ENCODE data around the gene RELB. TPM values are rescaled to one million over a fixed set of nuclear protein-coding genes. Genes with fewer than 3 reads are reported as not detected.

The RELB gene
- total RNA-seq, 2 donors from 2014 or later = 17.1 to 42.4 TPM

- intact Hi-C loops (cut with DNase I) = no loop called here
- TF ChIP-seq CTCF (IDR thresholded peaks at IDR 0.05) = no peak
- DNase-seq = no peak
- Histone ChIP-seq H3K36me3 (peaks cover 20% of the 10 kb centered on the region), H3K9ac (ENCODE audit: low read depth in 2 of 2, low read length in 2 of 2) (no peak overlapping the region), H3K27ac (no peak overlapping the region), H3K9me3 (no peaks in the 10 kb centered on the region), H3K4me1 (no peaks in the 10 kb centered on the region), H3K4me3 (no peak overlapping the region), H3K27me3 (no peaks in the 10 kb centered on the region)
Measured at GRCh38 chr19:44975444-44975843, 25.8 kb upstream of the RELB start.

GRCh38 chr19:44984005-44984404 is 17.3 kb upstream of the RELB start:
- H3K36me3 ChIP-seq = no peaks in the 10 kb centered on the region
- intact Hi-C loops (cut with DNase I) = no loop called here

GRCh38 chr19:44985445-44985844 is 15.8 kb upstream of the RELB start:
- H3K27ac ChIP-seq = no peak overlapping the region
- no peak overlapping the region for H3K4me3 ChIP-seq
- intact Hi-C loops (cut with DNase I) = no loop called here
- no peaks in the 10 kb centered on the region for H3K27me3 ChIP-seq
- no peak for DNase-seq
- TF ChIP-seq CTCF (IDR thresholded peaks at IDR 0.05) = no peak
- H3K9ac ChIP-seq (ENCODE audit: low read depth in 2 of 2, low read length in 2 of 2) = no peak overlapping the region
- no peaks in the 10 kb centered on the region for H3K4me1 ChIP-seq
- H3K36me3 ChIP-seq = no peaks in the 10 kb centered on the region
- no peaks in the 10 kb centered on the region for H3K9me3 ChIP-seq

More at GRCh38 chr19:44984005-44984404, 17.3 kb upstream of the RELB start:
- Histone ChIP-seq H3K27ac (no peak overlapping the region), H3K4me1 (no peaks in the 10 kb centered on the region), H3K4me3 (no peak overlapping the region), H3K9me3 (no peaks in the 10 kb centered on the region), H3K9ac (ENCODE audit: low read depth in 2 of 2, low read length in 2 of 2) (no peak overlapping the region), H3K27me3 (no peaks in the 10 kb centered on the region)
- DNase-seq = no peak
- no peak for TF ChIP-seq CTCF (IDR thresholded peaks at IDR 0.05)

GRCh38 chr19:44986389-44986788 is 14.9 kb upstream of the RELB start:
- H3K27ac ChIP-seq = no peak overlapping the region
- intact Hi-C loops (cut with DNase I) = no loop called here
- no peak overlapping the region for H3K9ac ChIP-seq (ENCODE audit: low read depth in 2 of 2, low read length in 2 of 2)
- no peak for DNase-seq
- H3K27me3 ChIP-seq = no peaks in the 10 kb centered on the region
- H3K4me3 ChIP-seq = no peak overlapping the region
- no peaks in the 10 kb centered on the region for H3K36me3 ChIP-seq
- no peaks in the 10 kb centered on the region for H3K9me3 ChIP-seq
- TF ChIP-seq CTCF (IDR thresholded peaks at IDR 0.05) = no peak
- no peaks in the 10 kb centered on the region for H3K4me1 ChIP-seq

- DNase-seq = no peak
- Histone ChIP-seq H3K9ac (ENCODE audit: low read depth in 2 of 2, low read length in 2 of 2) (no peak overlapping the region), H3K4me3 (no peak overlapping the region), H3K4me1 (no peaks in the 10 kb centered on the region), H3K36me3 (no peaks in the 10 kb centered on the region), H3K27me3 (no peaks in the 10 kb centered on the region), H3K27ac (no peak overlapping the region), H3K9me3 (no peaks in the 10 kb centered on the region)
- intact Hi-C loops (cut with DNase I) = no loop called here
- TF ChIP-seq CTCF (IDR thresholded peaks at IDR 0.05) = no peak
Measured at GRCh38 chr19:44987148-44987675, 14.1 kb upstream of the RELB start.

All from colonic mucosa (tissue), 4 donors.